Suprapubic skin (tissue), 4 donors: ENCODE data around the gene CBLIF. TPM values are rescaled to one million over a fixed set of nuclear protein-coding genes. Genes with fewer than 3 reads are reported as not detected.
A peak's percentile ranks its signal among the peaks of the same experiment; 100 is the strongest.

Experiments
- DNase-seq, 2 donors: peaks; one replicate each; pipeline ENCODE4 v3.0.0-alpha.2; 2019; ENCODE audit warnings: low spot score in 2 of 2
- H3K27ac ChIP-seq: fragments of 200-600 bp; sonication (generic); one replicate; pipeline ENCODE4 v1.5.1; 2019
- H3K27me3 ChIP-seq: fragments of 200-600 bp; sonication (generic); one replicate; pipeline ENCODE4 v1.5.1; 2019
- H3K36me3 ChIP-seq: fragments of 200-600 bp; sonication (generic); one replicate; pipeline ENCODE4 v1.5.1; 2019
- H3K4me1 ChIP-seq: fragments of 200-600 bp; sonication (generic); one replicate; pipeline ENCODE4 v1.5.1; 2019
- H3K4me3 ChIP-seq: fragments of 200-600 bp; sonication (generic); one replicate; pipeline ENCODE4 v1.5.1; 2019; ENCODE audit warnings: mild to moderate bottlenecking
- H3K9me3 ChIP-seq: fragments of 200-600 bp; sonication (generic); one replicate; pipeline ENCODE4 v1.5.1; 2019
- CTCF ChIP-seq, 2 donors: fragments of 200-600 bp in 1 of 2; fragments of 450-650 bp in 1 of 2; sonication (generic) in 1 of 2; IDR thresholded peaks; one replicate each; pipeline ENCODE4 v1.5.1; 2016 to 2019; ENCODE audit warnings: antibody characterized with exemption in 2 of 2, mild to moderate bottlenecking in 1 of 2, moderate library complexity in 1 of 2
- EP300 ChIP-seq: sonication (generic); formaldehyde crosslinking; IDR thresholded peaks from one replicate; pipeline ENCODE4 v1.6.1; 2017; ENCODE audit warnings: antibody characterized with exemption
- POLR2A ChIP-seq, 2 donors: fragments of 450-650 bp; IDR thresholded peaks; one replicate each; pipeline ENCODE4 v1.6.1; 2017; ENCODE audit warnings: antibody characterized with exemption in 2 of 2, mild to moderate bottlenecking in 2 of 2, moderate library complexity in 2 of 2
- POLR2AphosphoS5 ChIP-seq, 3 donors: sonication (generic); formaldehyde crosslinking; IDR thresholded peaks; one replicate each; pipeline ENCODE4 v1.6.1; 2017; ENCODE audit warnings: antibody characterized with exemption in 3 of 3
- WGBS: methylation state at CpG from one replicate; pipeline ENCODE4 v1.1.5; 2018; 5-methylcytosine and 5-hydroxymethylcytosine counted together
- total RNA-seq, 4 donors: library from RNA; depleted of rRNA; stranded (reverse); fragments of >200 nt; gene quantifications; one replicate each; pipeline ENCODE4 v1.1.0, GENCODE V29; 2016

CBLIF gene
- total RNA-seq, 4 donors from 2014 or later, result not detected

- H3K27ac ChIP-seq, result no peak overlapping the region
- DNase-seq, result no peak
- no peak for TF ChIP-seq CTCF (IDR thresholded peaks at IDR 0.05)
- TF ChIP-seq POLR2A (IDR thresholded peaks at IDR 0.05), result no peak
- TF ChIP-seq POLR2AphosphoS5 (IDR thresholded peaks at IDR 0.05), result no peak
- TF ChIP-seq EP300, result no peak
- H3K27me3 ChIP-seq, result no peaks in the 10 kb centered on the region
- WGBS, result 100% methylated on average over 1 of the region's 1 CpG
- no peak overlapping the region for H3K4me3 ChIP-seq
- H3K4me1 ChIP-seq, result peaks cover 21% of the 10 kb centered on the region
- peaks cover 2% of the 10 kb centered on the region for H3K36me3 ChIP-seq
- no peaks in the 10 kb centered on the region for H3K9me3 ChIP-seq
Observed at GRCh38 chr11:59813364-59813763, 31.9 kb downstream of the CBLIF start.

GRCh38 chr11:59812220-59812619 is 33.1 kb downstream of the CBLIF start:
- Histone ChIP-seq H3K4me1 (peaks cover 21% of the 10 kb centered on the region), H3K36me3 (peaks cover 13% of the 10 kb centered on the region), H3K27ac (no peak overlapping the region), H3K27me3 (no peaks in the 10 kb centered on the region), H3K9me3 (no peaks in the 10 kb centered on the region), H3K4me3 (no peak overlapping the region)
- no peak for DNase-seq
- WGBS, result 97% methylated on average over 2 of the region's 2 CpGs
- TF ChIP-seq EP300 (no peak), POLR2AphosphoS5 (IDR thresholded peaks at IDR 0.05) (no peak), CTCF (IDR thresholded peaks at IDR 0.05) (no peak), POLR2A (IDR thresholded peaks at IDR 0.05) (no peak)

GRCh38 chr11:59810911-59811259 is 34.4 kb downstream of the CBLIF start:
- Histone ChIP-seq H3K4me3 (peak overlapping the region; percentile 90), H3K36me3 (peaks cover 27% of the 10 kb centered on the region), H3K4me1 (peaks cover 21% of the 10 kb centered on the region), H3K27me3 (no peaks in the 10 kb centered on the region), H3K27ac (peak overlapping the region; percentile 90), H3K9me3 (no peaks in the 10 kb centered on the region)
- WGBS, result 9% methylated on average over 8 of the region's 8 CpGs
- no peak for DNase-seq
- TF ChIP-seq CTCF (IDR thresholded peaks at IDR 0.05) (no peak), POLR2AphosphoS5 (IDR thresholded peaks at IDR 0.05) (no peak), EP300 (no peak), POLR2A (IDR thresholded peaks at IDR 0.05) (no peak)

- H3K36me3 ChIP-seq, result peaks cover 32% of the 10 kb centered on the region
- no peaks in the 10 kb centered on the region for H3K27me3 ChIP-seq
- peaks cover 21% of the 10 kb centered on the region for H3K4me1 ChIP-seq
- peak within 1 kb of the TSS; percentile 90 for H3K4me3 ChIP-seq
- no peaks in the 10 kb centered on the region for H3K9me3 ChIP-seq
- DNase-seq, result peak; percentile 94 to 95
- TF ChIP-seq POLR2A (IDR thresholded peaks at IDR 0.05) (no peak), POLR2AphosphoS5 (IDR thresholded peaks at IDR 0.05) (peak in 1 of 3 donors; percentile 55), CTCF (IDR thresholded peaks at IDR 0.05) (peak in 1 of 2 donors; percentile 17)
- under 1% methylated on average over 38 of the region's 54 CpGs for WGBS
- peak within 1 kb of the TSS; percentile 90 for H3K27ac ChIP-seq
Observed at GRCh38 chr11:59810189-59810910, 34.9 kb downstream of the CBLIF start, which contains the start of gene MRPL16. Gene MRPL16 (minus strand): TSS chr11:59810778. CDS start chr11:59810658, 120 bp downstream.

GRCh38 chr11:59807047-59807610 is 38.2 kb downstream of the CBLIF start:
- Histone ChIP-seq H3K4me3 (no peak overlapping the region), H3K36me3 (peaks cover 46% of the 10 kb centered on the region), H3K9me3 (no peaks in the 10 kb centered on the region), H3K4me1 (peaks cover 25% of the 10 kb centered on the region), H3K27ac (no peak overlapping the region), H3K27me3 (no peaks in the 10 kb centered on the region)
- no peak for DNase-seq
- TF ChIP-seq POLR2AphosphoS5 (IDR thresholded peaks at IDR 0.05) (no peak), POLR2A (IDR thresholded peaks at IDR 0.05) (no peak), CTCF (IDR thresholded peaks at IDR 0.05) (no peak), EP300 (no peak)
- 76% methylated on average over 1 of the region's 1 CpG for WGBS
